Vagina (tissue), 2 donors: ENCODE results near the gene TTC7B.

Source experiments
- CTCF ChIP-seq, 3 experiments: fragments of 450-650 bp in 2 of 3; fragments of 200-600 bp in 1 of 3; sonication (generic) in 1 of 3; IDR thresholded peaks; one replicate each; pipeline ENCODE4 v1.5.1; 2017 to 2019; ENCODE audit warnings: antibody characterized with exemption in 3 of 3, mild to moderate bottlenecking in 2 of 3, moderate library complexity in 2 of 3
- POLR2A ChIP-seq, 2 donors: fragments of 450-650 bp; IDR thresholded peaks; one replicate each; pipeline ENCODE4 v1.6.1; 2017; ENCODE audit warnings: antibody characterized with exemption in 2 of 2, mild to moderate bottlenecking in 2 of 2, moderate library complexity in 2 of 2

- TF ChIP-seq CTCF (IDR thresholded peaks at IDR 0.05): no peak
- no peak for TF ChIP-seq POLR2A (IDR thresholded peaks at IDR 0.05)
Observed at GRCh38 chr14:90674043-90674670, 142.1 kb downstream of the TTC7B start.
